ENCODE data around the gene SLC9A7. TPM values are rescaled to one million over a fixed set of nuclear protein-coding genes. Genes with fewer than 3 reads are reported as not detected.
"Not testable (repeated sequence)": the region's sequence is repeated elsewhere in the genome, so short reads cannot be mapped to it uniquely, and the experiment has no call there.

The SLC9A7 gene
- 10 to 100 TPM; 19.2 to 23.0 TPM for total RNA-seq

GRCh38 chrX:46758956-46759644, at the start of gene SLC9A7:
Gene SLC9A7 (minus strand): TSS chrX:46759118. CDS start chrX:46759029, 89 bp downstream.
- Mint-ChIP-seq H3K27ac (peak within 1 kb of the TSS; percentile 89), H3K27me3 (ENCODE audit: low read depth) (peaks cover 42% of the 10 kb centered on the region), H3K9me3 (peaks cover 0 to 6% of the 10 kb centered on the region in 2 donors), H3K4me3 (peak within 1 kb of the TSS; percentile 95 to 97), H3K36me3 (ENCODE audit: insufficient read depth in 2 of 2) (peaks cover 0 to 8% of the 10 kb centered on the region in 2 donors), H3K4me1 (ENCODE audit: low read depth) (peaks cover 37% of the 10 kb centered on the region)
- peak; percentile 83 to 87 for DNase-seq
- peak; percentile 85 to 86 for ATAC-seq (replicated peaks in 1 of 2)

GRCh38 chrX:46805270-46805669, 46.4 kb upstream of the SLC9A7 start:
- H3K4me3 Mint-ChIP-seq = no peak overlapping the region
- no peaks in the 10 kb centered on the region for H3K4me1 Mint-ChIP-seq (ENCODE audit: low read depth)
- H3K27me3 Mint-ChIP-seq (ENCODE audit: low read depth) = peaks cover 33% of the 10 kb centered on the region
- no peaks in the 10 kb centered on the region for H3K36me3 Mint-ChIP-seq (ENCODE audit: insufficient read depth in 2 of 2)
- ATAC-seq (replicated peaks in 1 of 2) (no peak), DNase-seq (no peak)
- no peaks in the 10 kb centered on the region for H3K9me3 Mint-ChIP-seq
- H3K27ac Mint-ChIP-seq = no peak overlapping the region

GRCh38 chrX:46803140-46803539, 44.2 kb upstream of the SLC9A7 start:
- ATAC-seq (replicated peaks in 1 of 2) = no peak
- H3K4me3 Mint-ChIP-seq = no peak overlapping the region
- no peak overlapping the region for H3K27ac Mint-ChIP-seq

GRCh38 chrX:46796574-46797191, 37.8 kb upstream of the SLC9A7 start:
- no peak overlapping the region for H3K27ac Mint-ChIP-seq
- H3K27me3 Mint-ChIP-seq (ENCODE audit: low read depth) = peaks cover 6% of the 10 kb centered on the region
- H3K9me3 Mint-ChIP-seq = no peaks in the 10 kb centered on the region
- DNase-seq (peak; percentile 70 to 75), ATAC-seq (replicated peaks in 1 of 2) (peak; percentile 61)
- no peaks in the 10 kb centered on the region for H3K36me3 Mint-ChIP-seq (ENCODE audit: insufficient read depth in 2 of 2)
- no peak overlapping the region for H3K4me3 Mint-ChIP-seq
- peaks cover 22% of the 10 kb centered on the region for H3K4me1 Mint-ChIP-seq (ENCODE audit: low read depth)

More at GRCh38 chrX:46803140-46803539, 44.2 kb upstream of the SLC9A7 start:
- Mint-ChIP-seq H3K27me3 (ENCODE audit: low read depth) (peaks cover 12% of the 10 kb centered on the region), H3K4me1 (ENCODE audit: low read depth) (no peaks in the 10 kb centered on the region), H3K36me3 (ENCODE audit: insufficient read depth in 2 of 2) (no peaks in the 10 kb centered on the region), H3K9me3 (no peaks in the 10 kb centered on the region)
- peak in 1 of 2 donors; percentile 2 for DNase-seq

GRCh38 chrX:46793386-46794143, 34.6 kb upstream of the SLC9A7 start:
- H3K36me3 Mint-ChIP-seq (ENCODE audit: insufficient read depth in 2 of 2) = no peaks in the 10 kb centered on the region
- H3K9me3 Mint-ChIP-seq = no peaks in the 10 kb centered on the region
- peak overlapping the region; percentile 50 for H3K27ac Mint-ChIP-seq
- no peaks in the 10 kb centered on the region for H3K27me3 Mint-ChIP-seq (ENCODE audit: low read depth)
- peak overlapping the region in 1 of 2 donors; percentile 32 for H3K4me3 Mint-ChIP-seq
- DNase-seq = no peak
- H3K4me1 Mint-ChIP-seq (ENCODE audit: low read depth) = peaks cover 22% of the 10 kb centered on the region
- no peak for ATAC-seq (replicated peaks in 1 of 2)

- no peak for DNase-seq
- no peaks in the 10 kb centered on the region for H3K36me3 Mint-ChIP-seq (ENCODE audit: insufficient read depth in 2 of 2)
- H3K9me3 Mint-ChIP-seq = no peaks in the 10 kb centered on the region
- H3K27ac Mint-ChIP-seq = no peak overlapping the region
- no peaks in the 10 kb centered on the region for H3K27me3 Mint-ChIP-seq (ENCODE audit: low read depth)
- ATAC-seq (replicated peaks in 1 of 2) = no peak
- peaks cover 22% of the 10 kb centered on the region for H3K4me1 Mint-ChIP-seq (ENCODE audit: low read depth)
- peak overlapping the region in 1 of 2 donors; percentile 60 for H3K4me3 Mint-ChIP-seq
Measured at GRCh38 chrX:46792810-46793188, 33.9 kb upstream of the SLC9A7 start.

GRCh38 chrX:46791927-46792809, 33.2 kb upstream of the SLC9A7 start:
- peak overlapping the region; percentile 27 to 60 for H3K4me3 Mint-ChIP-seq
- H3K27me3 Mint-ChIP-seq (ENCODE audit: low read depth) = no peaks in the 10 kb centered on the region
- ATAC-seq (replicated peaks in 1 of 2) (peak; percentile 78 to 83), DNase-seq (peak; percentile 4 to 5)
- H3K27ac Mint-ChIP-seq = no peak overlapping the region
- H3K4me1 Mint-ChIP-seq (ENCODE audit: low read depth) = peaks cover 22% of the 10 kb centered on the region
- H3K9me3 Mint-ChIP-seq = no peaks in the 10 kb centered on the region
- no peaks in the 10 kb centered on the region for H3K36me3 Mint-ChIP-seq (ENCODE audit: insufficient read depth in 2 of 2)

GRCh38 chrX:46788902-46789301, 30.0 kb upstream of the SLC9A7 start:
- no peak for ATAC-seq (replicated peaks in 1 of 2)
- Mint-ChIP-seq H3K4me1 (ENCODE audit: low read depth) (peaks cover 22% of the 10 kb centered on the region), H3K4me3 (no peak overlapping the region), H3K27me3 (ENCODE audit: low read depth) (peaks cover 6% of the 10 kb centered on the region), H3K9me3 (no peaks in the 10 kb centered on the region), H3K27ac (no peak overlapping the region), H3K36me3 (ENCODE audit: insufficient read depth in 2 of 2) (no peaks in the 10 kb centered on the region)
- no peak for DNase-seq

GRCh38 chrX:46784437-46784836, 25.5 kb upstream of the SLC9A7 start:
- H3K4me1 Mint-ChIP-seq (ENCODE audit: low read depth); H3K4me3 Mint-ChIP-seq; H3K9me3 Mint-ChIP-seq; H3K27me3 Mint-ChIP-seq (ENCODE audit: low read depth); H3K36me3 Mint-ChIP-seq (ENCODE audit: insufficient read depth in 2 of 2); ATAC-seq (replicated peaks in 1 of 2); DNase-seq; H3K27ac Mint-ChIP-seq: not testable (repeated sequence)

GRCh38 chrX:46782034-46782433, 23.1 kb upstream of the SLC9A7 start:
- no peaks in the 10 kb centered on the region for H3K9me3 Mint-ChIP-seq
- ATAC-seq (replicated peaks in 1 of 2) (no peak), DNase-seq (peak in 1 of 2 donors; percentile 2)
- H3K4me3 Mint-ChIP-seq = no peak overlapping the region
- H3K4me1 Mint-ChIP-seq (ENCODE audit: low read depth) = peaks cover 12% of the 10 kb centered on the region
- H3K36me3 Mint-ChIP-seq (ENCODE audit: insufficient read depth in 2 of 2) = no peaks in the 10 kb centered on the region
- H3K27me3 Mint-ChIP-seq (ENCODE audit: low read depth) = peaks cover 19% of the 10 kb centered on the region
- H3K27ac Mint-ChIP-seq = no peak overlapping the region

GRCh38 chrX:46777971-46778810, 19.3 kb upstream of the SLC9A7 start:
- no peak overlapping the region for H3K27ac Mint-ChIP-seq
- peak overlapping the region in 1 of 2 donors; percentile 38 for H3K4me3 Mint-ChIP-seq
- peaks cover 12% of the 10 kb centered on the region for H3K4me1 Mint-ChIP-seq (ENCODE audit: low read depth)
- H3K36me3 Mint-ChIP-seq (ENCODE audit: insufficient read depth in 2 of 2) = no peaks in the 10 kb centered on the region
- peaks cover 15% of the 10 kb centered on the region for H3K27me3 Mint-ChIP-seq (ENCODE audit: low read depth)
- no peak for DNase-seq
- no peak for ATAC-seq (replicated peaks in 1 of 2)
- H3K9me3 Mint-ChIP-seq = peaks cover 0 to 4% of the 10 kb centered on the region in 2 donors

GRCh38 chrX:46770817-46771163, 11.9 kb upstream of the SLC9A7 start:
- ATAC-seq (replicated peaks in 1 of 2) = no peak
- no peak for DNase-seq
- H3K36me3 Mint-ChIP-seq (ENCODE audit: insufficient read depth in 2 of 2) = no peaks in the 10 kb centered on the region
- peaks cover 26% of the 10 kb centered on the region for H3K27me3 Mint-ChIP-seq (ENCODE audit: low read depth)
- no peak overlapping the region for H3K27ac Mint-ChIP-seq
- peaks cover 0 to 4% of the 10 kb centered on the region in 2 donors for H3K9me3 Mint-ChIP-seq
- H3K4me1 Mint-ChIP-seq (ENCODE audit: low read depth) = no peaks in the 10 kb centered on the region
- H3K4me3 Mint-ChIP-seq = no peak overlapping the region
